IPS DF 6.9 (cell line): ENCODE results near the gene TENM3.

Experiments
- DNase-seq: peaks from one replicate; pipeline ENCODE4 v3.0.0-alpha.2; 2013; ENCODE audit warnings: low read depth, low spot score
- H3K27ac ChIP-seq: one replicate; pipeline ENCODE4 v1.5.1; 2013; ENCODE audit warnings: low read length, control low read depth
- H3K27me3 ChIP-seq: 2 replicates; pipeline ENCODE4 v1.6.1; 2013; ENCODE audit warnings: mild to moderate bottlenecking, low read length; ENCODE audit not compliant: control insufficient read depth, insufficient read depth
- H3K36me3 ChIP-seq: 2 replicates; pipeline ENCODE4 v1.6.1; 2013; ENCODE audit warnings: low read length; ENCODE audit not compliant: control insufficient read depth, insufficient read depth
- H3K4me1 ChIP-seq: 2 replicates; pipeline ENCODE4 v1.6.1; 2013; ENCODE audit warnings: low read length; ENCODE audit not compliant: control insufficient read depth, insufficient read depth
- H3K4me3 ChIP-seq: 2 replicates; pipeline ENCODE4 v1.5.1; 2013; ENCODE audit warnings: mild to moderate bottlenecking, low read length
- H3K9me3 ChIP-seq: 2 replicates; pipeline ENCODE4 v1.6.1; 2013; ENCODE audit warnings: low read length, inconsistent platforms; ENCODE audit not compliant: control insufficient read depth, insufficient read depth
- WGBS: extraction: QIAGEN DNeasy Blood & Tissue Kit; methylation state at CpG from one replicate; pipeline ENCODE4 v1.1.7; 2013; ENCODE audit warnings: mixed read lengths, missing lambda C conversion rate; ENCODE audit not compliant: insufficient read length, insufficient coverage; 5-methylcytosine and 5-hydroxymethylcytosine counted together

Gene TENM3

GRCh38 chr4:182679533-182679932 is 436.3 kb downstream of the TENM3 start:
- Histone ChIP-seq H3K36me3 (no peaks in the 10 kb centered on the region; the same call in 1 of the 2 replicates), H3K9me3 (no peaks in the 10 kb centered on the region), H3K27ac (no peak overlapping the region), H3K4me3 (no peak overlapping the region), H3K27me3 (no peaks in the 10 kb centered on the region), H3K4me1 (no peaks in the 10 kb centered on the region)
- no peak for DNase-seq
- WGBS = no CpG with 5 or more reads among the region's 11 CpGs

DNA sequence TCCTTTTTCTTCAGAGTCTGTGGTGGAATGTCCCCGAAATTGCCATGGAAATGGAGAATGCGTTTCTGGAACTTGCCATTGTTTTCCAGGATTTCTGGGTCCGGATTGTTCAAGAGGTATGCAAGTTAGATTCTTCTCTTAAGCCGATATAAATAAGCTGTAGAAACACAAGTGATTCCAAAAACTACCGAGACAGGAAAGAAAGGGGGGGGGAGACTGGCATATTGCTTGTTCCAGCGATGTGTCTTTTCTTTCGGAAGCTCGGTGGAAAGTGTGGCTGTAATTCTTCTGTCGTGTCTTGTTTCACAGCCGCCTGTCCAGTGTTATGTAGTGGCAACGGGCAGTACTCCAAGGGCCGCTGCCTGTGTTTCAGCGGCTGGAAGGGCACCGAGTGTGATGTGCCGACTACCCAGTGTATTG is 437.0 kb downstream of the TENM3 start:
- WGBS = no CpG with 5 or more reads among the region's 15 CpGs
- no peaks in the 10 kb centered on the region; the same call in 1 of the 2 replicates for H3K36me3 ChIP-seq
- no peaks in the 10 kb centered on the region for H3K4me1 ChIP-seq
- no peak for DNase-seq
- no peaks in the 10 kb centered on the region for H3K27me3 ChIP-seq
- H3K4me3 ChIP-seq = no peak overlapping the region
- H3K9me3 ChIP-seq = no peaks in the 10 kb centered on the region
- H3K27ac ChIP-seq = no peak overlapping the region

DNA sequence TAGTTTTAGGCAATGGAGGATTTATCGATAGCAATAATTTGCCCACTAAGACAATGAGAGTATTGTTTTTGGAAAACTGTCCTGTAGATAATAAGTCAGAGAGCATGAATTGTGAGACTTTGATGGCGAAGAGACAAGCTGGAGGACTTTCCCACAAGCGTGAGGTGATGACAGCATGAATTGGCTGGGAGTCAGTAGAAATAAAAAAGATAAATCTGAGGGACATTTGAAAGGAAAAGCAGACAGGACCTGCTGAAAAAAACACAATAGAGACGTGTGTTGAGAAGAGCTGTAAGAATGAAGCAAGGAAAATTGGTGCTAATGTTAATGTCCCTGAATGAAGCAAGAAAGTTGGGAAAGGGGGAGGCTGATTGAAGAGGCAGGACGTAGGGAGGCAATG is 440.5 kb downstream of the TENM3 start:
- H3K27me3 ChIP-seq = no peaks in the 10 kb centered on the region
- WGBS = 100% methylated on average over 1 of the region's 5 CpGs
- no peaks in the 10 kb centered on the region for H3K4me1 ChIP-seq
- no peak for DNase-seq
- H3K27ac ChIP-seq = no peak overlapping the region
- no peak overlapping the region for H3K4me3 ChIP-seq
- no peaks in the 10 kb centered on the region; the same call in 1 of the 2 replicates for H3K36me3 ChIP-seq
- H3K9me3 ChIP-seq = no peaks in the 10 kb centered on the region

DNA sequence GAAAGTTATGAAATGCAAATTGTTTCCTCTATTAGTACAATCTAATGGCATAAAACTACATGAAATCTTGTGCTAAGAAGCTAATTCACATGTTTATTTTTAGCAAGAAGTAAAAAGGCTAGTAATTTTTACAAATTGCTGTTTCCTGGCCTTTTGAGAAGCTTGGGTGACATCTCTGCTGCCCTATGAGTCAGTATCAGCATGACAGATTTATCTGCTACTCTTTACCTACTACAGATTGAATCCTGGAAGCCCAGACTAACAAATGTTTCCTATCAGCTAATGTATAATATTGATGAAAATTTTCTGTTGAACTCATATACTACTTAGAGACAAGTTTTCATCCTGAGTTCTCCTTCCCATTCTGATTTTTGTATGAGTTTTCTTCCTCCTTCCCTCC is 441.6 kb downstream of the TENM3 start:
- H3K27ac ChIP-seq = no peak overlapping the region
- no peaks in the 10 kb centered on the region; the same call in 1 of the 2 replicates for H3K36me3 ChIP-seq
- H3K4me1 ChIP-seq = no peaks in the 10 kb centered on the region
- no peak overlapping the region for H3K4me3 ChIP-seq
- H3K9me3 ChIP-seq = no peaks in the 10 kb centered on the region
- DNase-seq = no peak
- no peaks in the 10 kb centered on the region for H3K27me3 ChIP-seq

DNA sequence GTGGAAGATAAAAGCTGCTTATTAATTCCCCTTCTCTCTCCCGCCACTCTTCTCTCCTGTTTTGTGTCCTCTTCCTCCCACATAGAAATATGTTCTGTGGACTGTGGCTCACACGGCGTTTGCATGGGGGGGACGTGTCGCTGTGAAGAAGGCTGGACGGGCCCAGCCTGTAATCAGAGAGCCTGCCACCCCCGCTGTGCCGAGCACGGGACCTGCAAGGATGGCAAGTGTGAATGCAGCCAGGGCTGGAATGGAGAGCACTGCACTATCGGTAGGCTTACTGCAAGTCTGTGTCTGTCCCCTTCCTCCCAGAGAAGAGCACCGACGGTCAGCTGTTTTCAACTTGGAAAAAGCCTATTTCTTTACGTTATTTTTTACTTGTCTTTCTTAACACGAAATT is 444.9 kb downstream of the TENM3 start:
- H3K27ac ChIP-seq = no peak overlapping the region
- no peaks in the 10 kb centered on the region for H3K4me1 ChIP-seq
- H3K36me3 ChIP-seq = no peaks in the 10 kb centered on the region
- WGBS = no CpG with 5 or more reads among the region's 14 CpGs
- no peaks in the 10 kb centered on the region for H3K27me3 ChIP-seq
- DNase-seq = no peak
- no peaks in the 10 kb centered on the region for H3K9me3 ChIP-seq
- no peak overlapping the region for H3K4me3 ChIP-seq

DNA sequence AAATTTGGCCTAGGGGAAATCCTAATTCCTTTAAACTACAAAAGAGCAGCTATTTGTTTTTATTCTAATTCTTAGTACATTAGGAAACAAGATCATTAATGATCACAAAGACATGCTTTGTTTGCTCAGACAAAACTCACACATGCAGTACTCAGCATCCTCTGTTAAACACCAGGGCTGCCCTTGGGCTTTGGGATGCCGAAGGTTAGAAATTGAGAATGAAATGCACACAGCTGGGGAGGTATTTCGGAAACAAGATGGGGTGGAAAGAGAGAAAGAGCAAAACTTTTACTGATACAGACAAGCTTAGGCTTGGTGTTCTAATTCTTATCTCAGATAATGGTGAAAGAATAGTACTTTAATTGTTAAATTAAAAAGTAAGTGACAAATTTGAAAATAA is 451.3 kb downstream of the TENM3 start:
- Histone ChIP-seq H3K4me1 (no peaks in the 10 kb centered on the region), H3K27me3 (no peaks in the 10 kb centered on the region), H3K27ac (no peak overlapping the region), H3K9me3 (no peaks in the 10 kb centered on the region), H3K36me3 (no peaks in the 10 kb centered on the region), H3K4me3 (no peak overlapping the region)
- no CpG with 5 or more reads among the region's 2 CpGs for WGBS
- DNase-seq = no peak

- no peaks in the 10 kb centered on the region for H3K27me3 ChIP-seq
Observed at GRCh38 chr4:182695009-182695408, 451.8 kb downstream of the TENM3 start.

DNA sequence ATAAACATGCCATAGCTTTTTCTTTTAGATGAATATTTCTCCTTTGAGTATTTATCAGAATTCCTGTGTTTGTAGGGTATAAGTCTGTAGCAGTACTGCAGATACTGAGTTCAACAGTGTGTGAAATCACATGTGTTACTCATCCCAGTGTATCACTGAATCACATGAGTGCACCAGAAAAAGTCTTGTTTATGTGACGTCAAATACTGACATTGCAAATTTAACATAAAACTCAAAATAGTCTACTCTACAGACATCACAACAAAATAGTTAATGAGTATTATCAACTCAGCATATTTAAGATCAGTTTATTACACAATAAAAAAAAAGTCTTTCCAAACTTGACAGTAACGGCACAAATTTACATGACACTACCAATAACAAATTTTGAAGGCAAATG is 452.6 kb downstream of the TENM3 start:
- H3K27me3 ChIP-seq = no peaks in the 10 kb centered on the region
- DNase-seq = no peak
- H3K9me3 ChIP-seq = no peaks in the 10 kb centered on the region
- H3K36me3 ChIP-seq = no peaks in the 10 kb centered on the region
- no peak overlapping the region for H3K4me3 ChIP-seq
- no CpG with 5 or more reads among the region's 2 CpGs for whole genome bisulfite sequencing
- peaks cover 2% of the 10 kb centered on the region; the same call in 1 of the 2 replicates for H3K4me1 ChIP-seq
- H3K27ac ChIP-seq = no peak overlapping the region

More at GRCh38 chr4:182695009-182695408, 451.8 kb downstream of the TENM3 start:
- WGBS = no CpG with 5 or more reads among the region's 3 CpGs
- H3K27ac ChIP-seq = no peak overlapping the region
- no peaks in the 10 kb centered on the region for H3K9me3 ChIP-seq
- no peak for DNase-seq
- no peaks in the 10 kb centered on the region for H3K4me1 ChIP-seq
- H3K4me3 ChIP-seq = no peak overlapping the region
- H3K36me3 ChIP-seq = no peaks in the 10 kb centered on the region

DNA sequence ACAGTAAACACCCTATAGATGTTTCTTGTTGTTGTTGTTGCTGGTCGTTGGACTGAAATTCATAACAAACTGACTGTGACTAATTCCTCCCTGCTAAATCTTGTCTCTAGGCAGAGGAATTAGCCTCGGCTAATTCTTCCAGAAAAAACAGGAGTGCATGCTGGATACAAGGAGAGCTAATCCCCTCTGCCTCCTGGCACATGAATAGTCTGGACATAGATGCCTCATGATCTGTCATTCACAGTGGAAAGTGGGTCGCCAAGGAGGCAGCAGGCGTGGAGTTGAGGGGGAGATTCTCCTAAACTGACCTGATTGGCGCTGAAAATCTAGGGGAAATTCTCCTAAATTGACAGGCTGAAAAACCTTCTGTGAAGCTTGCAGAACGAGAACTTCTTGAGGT is 453.9 kb downstream of the TENM3 start:
- Histone ChIP-seq H3K36me3 (no peaks in the 10 kb centered on the region), H3K27me3 (no peaks in the 10 kb centered on the region), H3K4me1 (peaks cover 2% of the 10 kb centered on the region; the same call in 1 of the 2 replicates), H3K9me3 (no peaks in the 10 kb centered on the region), H3K4me3 (no peak overlapping the region), H3K27ac (no peak overlapping the region)
- no peak for DNase-seq
- WGBS = no CpG with 5 or more reads among the region's 6 CpGs

GRCh38 chr4:182698212-182698611 is 455.0 kb downstream of the TENM3 start:
- Histone ChIP-seq H3K4me3 (no peak overlapping the region), H3K4me1 (peaks cover 2% of the 10 kb centered on the region; the same call in 1 of the 2 replicates), H3K27me3 (no peaks in the 10 kb centered on the region), H3K27ac (no peak overlapping the region), H3K36me3 (no peaks in the 10 kb centered on the region), H3K9me3 (no peaks in the 10 kb centered on the region)
- no peak for DNase-seq
- no CpG with 5 or more reads among the region's 6 CpGs for WGBS

DNA sequence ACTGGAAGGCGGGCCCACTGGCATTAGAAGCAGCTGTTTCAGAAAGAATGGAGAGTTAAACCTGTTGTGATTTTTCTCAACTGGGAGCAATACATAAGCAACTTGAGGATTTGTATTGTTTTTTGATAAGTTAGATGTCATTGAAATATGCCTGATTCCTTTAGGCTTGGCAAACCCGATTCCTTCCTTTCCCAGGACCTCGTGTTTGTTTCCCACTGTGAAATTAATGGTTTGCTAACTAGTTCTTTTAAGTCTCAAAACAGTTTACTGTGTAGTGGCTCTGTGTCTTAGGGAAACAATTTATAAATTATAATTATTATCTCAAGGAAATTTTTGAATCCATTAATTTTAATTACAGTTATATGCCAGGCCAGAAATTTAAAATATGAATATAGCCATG is 456.0 kb downstream of the TENM3 start:
- WGBS = no CpG with 5 or more reads among the region's 3 CpGs
- Histone ChIP-seq H3K27ac (no peak overlapping the region), H3K27me3 (no peaks in the 10 kb centered on the region), H3K4me3 (no peak overlapping the region), H3K36me3 (no peaks in the 10 kb centered on the region), H3K9me3 (no peaks in the 10 kb centered on the region), H3K4me1 (peaks cover 2% of the 10 kb centered on the region; the same call in 1 of the 2 replicates)
- DNase-seq = no peak
